K562 (cell line): ENCODE results near the gene POLR3K. TPM values are rescaled to one million over a fixed set of nuclear protein-coding genes. Genes with fewer than 3 reads are reported as not detected.
A peak's percentile ranks its signal among the peaks of the same experiment; 100 is the strongest.

ENCODE experiments used
- CXXC5 ChIP-seq: fragments of 250-450 bp; sonication (Bioruptor Pico); IDR thresholded peaks from 2 replicates; pipeline ENCODE4 v1.8.0; 2022; ENCODE audit warnings: inconsistent platforms, mild to moderate bottlenecking, moderate library complexity
- EGR1 ChIP-seq: fragments of 450-650 bp; conservative IDR thresholded peaks from 2 replicates; pipeline ENCODE4 v1.6.1; 2017; ENCODE audit warnings: mild to moderate bottlenecking
- ETV1 ChIP-seq: fragments of 450-650 bp; conservative IDR thresholded peaks from 2 replicates; pipeline ENCODE4 v1.6.1; 2016; ENCODE audit warnings: missing genetic modification characterization, control low read depth, low read depth, missing compliant biosample characterization
- HNRNPLL ChIP-seq: fragments of 200-400 bp; formaldehyde crosslinking; IDR thresholded peaks from 2 replicates; pipeline ENCODE4 v1.6.1; 2017; ENCODE audit warnings: low read length, low read depth, mild to moderate bottlenecking; ENCODE audit not compliant: poor library complexity, severe bottlenecking
- L3MBTL2 ChIP-seq: fragments of 450-650 bp; IDR thresholded peaks from 2 replicates; pipeline ENCODE4 v1.6.1; 2016; ENCODE audit warnings: mild to moderate bottlenecking, moderate library complexity
- MAZ ChIP-seq, 2 experiments: fragments of 450-650 bp in 1 of 2; sonication (generic) in 1 of 2; formaldehyde crosslinking; IDR thresholded peaks in 1 of 2; conservative IDR thresholded peaks in 1 of 2; 2 replicates each; pipeline versions ENCODE4 v1.4.0 to v1.5.0; 2020; ENCODE audit warnings: mild to moderate bottlenecking in 1 of 2, missing genetic modification reagents in 1 of 2
- MBD1 ChIP-seq: fragments of 250-450 bp; sonication (Bioruptor Pico); IDR thresholded peaks from 2 replicates; pipeline ENCODE4 v1.8.0; 2022; ENCODE audit warnings: inconsistent platforms
- NR3C1 ChIP-seq: sonication (generic); formaldehyde crosslinking; IDR thresholded peaks from 2 replicates; pipeline ENCODE4 v1.8.1; 2022; ENCODE audit warnings: missing genetic modification reagents
- POLR2G ChIP-seq: fragments of 200-400 bp; formaldehyde crosslinking; IDR thresholded peaks from 2 replicates; pipeline ENCODE4 v1.6.1; 2017; ENCODE audit warnings: low read depth, mild to moderate bottlenecking, antibody characterized with exemption, low read length, moderate library complexity
- SMAD4 ChIP-seq: fragments of 250-450 bp; sonication (Bioruptor Pico); conservative IDR thresholded peaks from 2 replicates; pipeline ENCODE4 v1.8.0; 2021; ENCODE audit warnings: inconsistent platforms, mild to moderate bottlenecking, moderate library complexity
- SRSF3 ChIP-seq: fragments of 200-400 bp; formaldehyde crosslinking; IDR thresholded peaks from 2 replicates; pipeline ENCODE4 v1.6.1; 2016; ENCODE audit warnings: mild to moderate bottlenecking, low read length, moderate library complexity; ENCODE audit not compliant: insufficient read depth
- USF1 ChIP-seq: sonication (generic); formaldehyde crosslinking; IDR thresholded peaks from 2 replicates; pipeline ENCODE4 v1.9.0; 2022; ENCODE audit warnings: mild to moderate bottlenecking, missing genetic modification reagents
- ZNF3 ChIP-seq: fragments of 250-450 bp; sonication (Bioruptor Pico); IDR thresholded peaks from 2 replicates; pipeline ENCODE4 v1.5.0; 2021; ENCODE audit warnings: mild to moderate bottlenecking, moderate library complexity
- ZNF551 ChIP-seq: fragments of 250-450 bp; sonication (Bioruptor Pico); IDR thresholded peaks from 2 replicates; pipeline ENCODE4 v1.5.0; 2021; ENCODE audit warnings: mild to moderate bottlenecking, moderate library complexity
- ZNF780A ChIP-seq: fragments of 250-450 bp; sonication (Bioruptor Pico); IDR thresholded peaks from 2 replicates; pipeline ENCODE4 v1.5.0; 2021; ENCODE audit warnings: mild to moderate bottlenecking
- polyA plus RNA-seq, 8 experiments: library from polyadenylated mRNA; depleted of rRNA in 4 of 8; stranded (reverse) in 5 of 8; unstranded in 3 of 8; fragments of >200 nt; fragmentation: Nextera tagmentation in 2 of 8; fragmentation: Illumina TruSeq in 1 of 8; extraction: Ambion mirVana in 2 of 8; extraction: Trizol in 1 of 8; gene quantifications; 2 replicates each; pipeline versions ENCODE4 v1.2.1 to v1.2.3, GENCODE V29; 2011 to 2014; ENCODE audit warnings: inconsistent platforms in 1 of 8, missing spikeins in 1 of 8
- total RNA-seq, 7 experiments: library from RNA; depleted of rRNA in 6 of 7; stranded (reverse); fragments of >200 nt in 6 of 7; fragmentation: Illumina TruSeq in 2 of 7; extraction: Trizol in 2 of 7; gene quantifications; 2 replicates each; pipeline versions ENCODE4 v1.2.1 to v1.2.3, GENCODE V29; 2011 to 2021; ENCODE audit warnings: low replicate concordance in 1 of 7
- TF ChIP-seq, protein P1 (sequence below): sonication (generic); formaldehyde crosslinking; IDR thresholded peaks from 2 replicates; pipeline ENCODE4 v1.8.1; 2022; ENCODE audit warnings: missing genetic modification reagents
- TF ChIP-seq, protein P2 (sequence below): sonication (generic); formaldehyde crosslinking; IDR thresholded peaks from 2 replicates; pipeline ENCODE4 v1.8.1; 2023; ENCODE audit warnings: mild to moderate bottlenecking, missing genetic modification reagents, moderate library complexity

Gene POLR3K
- total and polyA plus RNA-seq, 9 of the 15 experiments (the other 6 are each of a cell fraction or from before 2014, with no cell fraction given) = 42.1 to 315 (median 86.7) TPM

DNA sequence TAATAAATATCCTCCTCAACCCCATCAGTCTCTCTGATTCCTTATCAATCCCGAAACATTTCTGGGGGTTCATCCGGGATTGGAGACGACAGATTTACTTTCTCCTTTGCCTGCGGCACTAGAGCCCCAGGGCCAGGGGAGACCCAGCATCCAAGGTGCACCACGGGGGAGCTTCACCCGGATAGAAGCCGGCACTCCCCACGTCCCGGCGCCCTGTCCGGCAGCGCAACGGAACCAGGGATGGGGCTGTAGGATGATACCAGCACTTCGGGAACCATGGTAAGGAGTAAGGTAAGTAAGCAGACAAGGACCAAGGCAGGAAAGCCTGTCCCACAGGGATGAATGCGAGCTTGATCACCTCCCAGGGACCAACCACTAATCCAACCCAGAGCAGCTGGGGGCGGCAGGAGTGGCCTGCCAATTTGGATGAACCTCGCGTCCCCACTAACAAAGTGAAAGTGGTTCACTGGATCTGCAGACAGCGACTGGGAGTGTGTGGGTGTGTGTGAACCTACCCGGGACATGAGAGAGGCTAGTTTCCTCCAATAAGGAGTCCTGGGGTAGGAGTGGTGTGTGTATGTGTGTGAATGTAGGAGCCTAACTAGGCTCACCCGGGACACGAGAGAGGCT is 11.9 kb downstream of the POLR3K start (continued):
- TF ChIP-seq MAZ (CRISPR knock-in tag; conservative IDR thresholded peaks at IDR 0.05 in 1 of 2, IDR thresholded peaks at IDR 0.05 in 1 of 2) (no peak), ZNF551 (CRISPR knock-in tag) (no peak), USF1 (CRISPR knock-in tag) (no peak), CXXC5 (CRISPR knock-in tag) (no peak), SRSF3 (no peak), ZNF3 (CRISPR knock-in tag) (no peak), EGR1 (peak; percentile 32; the same call in 1 of the 2 replicates), SMAD4 (CRISPR knock-in tag) (no peak), ZNF780A (CRISPR knock-in tag) (no peak), NR3C1 (CRISPR knock-in tag) (no peak), ETV1 (tag) (no peak), L3MBTL2 (no peak), MBD1 (no peak), POLR2G (peak; percentile 36; the same call in 1 of the 2 replicates), HNRNPLL (no peak)
- TF ChIP-seq, protein P1, sequence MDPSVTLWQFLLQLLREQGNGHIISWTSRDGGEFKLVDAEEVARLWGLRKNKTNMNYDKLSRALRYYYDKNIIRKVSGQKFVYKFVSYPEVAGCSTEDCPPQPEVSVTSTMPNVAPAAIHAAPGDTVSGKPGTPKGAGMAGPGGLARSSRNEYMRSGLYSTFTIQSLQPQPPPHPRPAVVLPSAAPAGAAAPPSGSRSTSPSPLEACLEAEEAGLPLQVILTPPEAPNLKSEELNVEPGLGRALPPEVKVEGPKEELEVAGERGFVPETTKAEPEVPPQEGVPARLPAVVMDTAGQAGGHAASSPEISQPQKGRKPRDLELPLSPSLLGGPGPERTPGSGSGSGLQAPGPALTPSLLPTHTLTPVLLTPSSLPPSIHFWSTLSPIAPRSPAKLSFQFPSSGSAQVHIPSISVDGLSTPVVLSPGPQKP (CRISPR knock-in tag) = no peak
- TF ChIP-seq, protein P2, sequence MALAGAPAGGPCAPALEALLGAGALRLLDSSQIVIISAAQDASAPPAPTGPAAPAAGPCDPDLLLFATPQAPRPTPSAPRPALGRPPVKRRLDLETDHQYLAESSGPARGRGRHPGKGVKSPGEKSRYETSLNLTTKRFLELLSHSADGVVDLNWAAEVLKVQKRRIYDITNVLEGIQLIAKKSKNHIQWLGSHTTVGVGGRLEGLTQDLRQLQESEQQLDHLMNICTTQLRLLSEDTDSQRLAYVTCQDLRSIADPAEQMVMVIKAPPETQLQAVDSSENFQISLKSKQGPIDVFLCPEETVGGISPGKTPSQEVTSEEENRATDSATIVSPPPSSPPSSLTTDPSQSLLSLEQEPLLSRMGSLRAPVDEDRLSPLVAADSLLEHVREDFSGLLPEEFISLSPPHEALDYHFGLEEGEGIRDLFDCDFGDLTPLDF = no peak
- TF ChIP-seq, all 486 proteins: peak for 6
